Stimulated activated naive CD8-positive, alpha-beta T cell treated with anti-CD3 and anti-CD28 coated beads, Interleukin-15, Interleukin-2, amounts not matched to agents 100 ng/mL and 50 ng/mL, for 24 hours (primary cell): ENCODE data around the gene HNRNPF.
A peak's percentile ranks its signal among the peaks of the same experiment; 100 is the strongest.
"Not testable (repeated sequence)": the region's sequence is repeated elsewhere in the genome, so short reads cannot be mapped to it uniquely, and the experiment has no call there.

Experiments
- H3K27ac Mint-ChIP-seq: one replicate; pipeline ENCODE4 v1.8.0; 2021; ENCODE audit warnings: mild to moderate bottlenecking, mixed read lengths
- H3K27me3 Mint-ChIP-seq: one replicate; pipeline ENCODE4 v1.8.0; 2021; ENCODE audit warnings: mixed read lengths
- H3K36me3 Mint-ChIP-seq: one replicate; pipeline ENCODE4 v1.8.0; 2021; ENCODE audit warnings: low read depth, mixed read lengths
- H3K4me1 Mint-ChIP-seq: one replicate; pipeline ENCODE4 v1.8.0; 2021; ENCODE audit warnings: low read depth, mixed read lengths
- H3K4me3 Mint-ChIP-seq: one replicate; pipeline ENCODE4 v1.8.0; 2021; ENCODE audit warnings: mild to moderate bottlenecking, mixed read lengths
- H3K9me3 Mint-ChIP-seq: one replicate; pipeline ENCODE4 v1.8.0; 2021; ENCODE audit warnings: mixed read lengths

Gene HNRNPF

DNA sequence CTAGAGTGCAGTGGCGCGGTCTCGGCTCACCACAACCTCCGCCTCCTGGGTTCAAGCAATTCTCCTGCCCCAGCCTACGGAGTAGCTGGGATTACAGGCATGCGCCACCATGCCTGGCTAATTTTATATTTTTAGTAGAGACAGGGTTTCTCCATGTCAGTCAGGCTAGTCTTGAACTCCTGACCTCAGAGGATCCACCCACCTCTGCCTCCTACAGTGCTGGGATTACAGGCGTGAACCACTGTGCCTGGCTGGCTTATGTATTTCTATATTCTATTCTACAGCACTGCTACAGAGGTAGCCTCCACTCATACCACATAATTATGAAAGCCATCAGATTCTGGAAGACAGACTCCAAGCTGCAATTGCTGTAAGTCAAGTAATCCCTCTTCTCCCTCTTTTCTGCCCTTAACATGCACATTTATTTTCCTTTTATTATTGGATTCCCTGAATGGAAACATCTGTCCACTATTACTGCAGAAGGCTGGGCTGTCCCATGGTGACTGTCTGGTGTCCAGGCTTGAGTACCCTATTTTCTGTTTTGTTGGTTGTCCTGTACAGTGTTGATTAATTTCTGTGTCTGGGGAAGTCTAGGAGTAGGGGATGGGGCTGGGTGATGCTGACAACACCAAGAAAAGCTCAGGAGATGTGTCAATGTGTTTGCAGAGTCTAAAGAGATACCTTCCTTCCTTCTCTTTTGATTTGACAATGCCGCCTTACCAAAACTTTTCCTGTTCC lies 22.1 kb upstream of the HNRNPF start:
- H3K36me3 Mint-ChIP-seq = peaks cover 5% of the 10 kb centered on the region
- H3K4me1 Mint-ChIP-seq = peaks cover 20% of the 10 kb centered on the region
- no peak overlapping the region for H3K4me3 Mint-ChIP-seq
- H3K27me3 Mint-ChIP-seq = no peaks in the 10 kb centered on the region
- H3K27ac Mint-ChIP-seq = no peak overlapping the region
- H3K9me3 Mint-ChIP-seq = no peaks in the 10 kb centered on the region

DNA sequence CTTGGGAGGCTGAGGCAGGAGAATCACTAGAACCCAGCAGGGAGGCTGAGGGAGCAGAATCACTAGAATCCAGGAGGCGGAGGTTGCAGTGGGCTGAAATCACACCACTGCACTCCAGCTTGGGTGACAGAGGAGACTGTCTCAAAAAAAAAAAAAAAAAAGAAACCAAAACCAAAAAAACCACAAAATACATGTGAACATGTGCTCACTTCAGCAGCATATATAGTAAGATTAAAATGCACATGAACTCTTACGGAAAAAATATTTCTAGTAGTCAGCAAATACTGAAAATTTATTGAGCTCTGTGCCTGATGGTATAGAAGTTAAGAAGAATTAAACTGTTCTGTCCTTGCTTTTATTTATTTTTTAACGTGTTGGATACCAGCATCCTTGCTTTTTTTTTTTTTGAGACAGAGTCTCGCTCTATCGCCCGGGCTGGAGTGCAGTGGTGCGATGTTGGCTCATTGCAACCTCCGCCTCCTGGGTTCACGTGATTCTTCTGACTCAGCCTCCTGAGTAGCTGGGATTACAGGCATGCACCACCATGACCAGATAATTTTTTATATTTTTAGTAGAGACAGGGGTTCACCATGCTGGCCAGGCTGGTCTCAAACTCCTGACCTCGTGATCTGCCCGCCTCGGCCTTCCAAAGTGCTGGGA lies 18.3 kb upstream of the HNRNPF start:
- peaks cover 21% of the 10 kb centered on the region for H3K4me1 Mint-ChIP-seq
- H3K27ac Mint-ChIP-seq = peak overlapping the region; percentile 59
- peak overlapping the region; percentile 24 for H3K4me3 Mint-ChIP-seq
- H3K36me3 Mint-ChIP-seq = no peaks in the 10 kb centered on the region
- H3K27me3 Mint-ChIP-seq = no peaks in the 10 kb centered on the region
- H3K9me3 Mint-ChIP-seq = no peaks in the 10 kb centered on the region

- not testable (repeated sequence) for H3K9me3 Mint-ChIP-seq, H3K27ac Mint-ChIP-seq, H3K4me3 Mint-ChIP-seq, H3K27me3 Mint-ChIP-seq, H3K36me3 Mint-ChIP-seq
- H3K4me1 Mint-ChIP-seq = peaks cover 28% of the 10 kb centered on the region
These were observed 17.5 kb upstream of the HNRNPF start for GRCh38 chr10:43426476-43426875.

DNA sequence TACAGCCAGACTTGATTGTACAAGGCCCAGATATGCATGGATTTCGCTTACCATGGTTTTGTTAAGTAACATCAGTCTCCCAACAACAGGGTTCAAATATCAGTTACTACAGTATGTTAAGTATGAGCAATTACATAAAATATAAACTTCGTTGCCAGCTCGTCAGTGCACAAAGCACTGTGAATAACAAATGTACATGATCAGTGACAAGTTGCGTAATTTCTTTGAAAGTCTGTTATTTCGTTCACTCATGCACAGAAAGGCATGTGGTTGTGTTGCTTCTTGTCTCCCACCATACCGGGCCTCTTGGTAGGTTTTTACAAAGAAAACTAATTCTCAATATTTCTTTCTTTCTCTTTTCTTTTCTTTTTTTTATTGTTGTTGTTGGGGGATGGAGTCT lies 15.4 kb upstream of the HNRNPF start:
- no peaks in the 10 kb centered on the region for H3K27me3 Mint-ChIP-seq
- H3K36me3 Mint-ChIP-seq = no peaks in the 10 kb centered on the region
- H3K27ac Mint-ChIP-seq = no peak overlapping the region
- H3K4me1 Mint-ChIP-seq = peaks cover 46% of the 10 kb centered on the region
- no peaks in the 10 kb centered on the region for H3K9me3 Mint-ChIP-seq
- H3K4me3 Mint-ChIP-seq = no peak overlapping the region

GRCh38 chr10:43421944-43422343 lies 13.0 kb upstream of the HNRNPF start:
- H3K9me3 Mint-ChIP-seq, H3K36me3 Mint-ChIP-seq, H3K27me3 Mint-ChIP-seq: not testable (repeated sequence)
- peaks cover 57% of the 10 kb centered on the region for H3K4me1 Mint-ChIP-seq
- peak overlapping the region; percentile 63 for H3K4me3 Mint-ChIP-seq
- H3K27ac Mint-ChIP-seq = peak overlapping the region; percentile 75

GRCh38 chr10:43421519-43421918 lies 12.5 kb upstream of the HNRNPF start:
- Mint-ChIP-seq H3K36me3 (no peaks in the 10 kb centered on the region), H3K27me3 (no peaks in the 10 kb centered on the region), H3K4me3 (peak overlapping the region; percentile 63), H3K4me1 (peaks cover 57% of the 10 kb centered on the region), H3K9me3 (no peaks in the 10 kb centered on the region), H3K27ac (peak overlapping the region; percentile 75)

DNA sequence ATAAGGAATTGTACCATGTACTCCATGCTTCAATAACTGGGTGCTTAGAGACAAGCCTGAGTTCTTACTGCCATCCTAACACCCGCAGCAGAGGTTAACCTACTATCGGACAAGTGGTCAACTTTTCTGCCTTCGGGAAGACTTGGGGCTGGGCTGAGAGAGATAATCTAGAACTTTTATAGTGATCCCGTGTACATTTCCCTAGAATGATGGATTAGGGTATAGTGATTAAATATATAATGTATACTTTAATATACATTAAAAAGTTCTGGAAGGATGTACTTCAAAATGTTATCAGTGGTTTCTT lies 12.2 kb upstream of the HNRNPF start:
- peaks cover 57% of the 10 kb centered on the region for H3K4me1 Mint-ChIP-seq

DNA sequence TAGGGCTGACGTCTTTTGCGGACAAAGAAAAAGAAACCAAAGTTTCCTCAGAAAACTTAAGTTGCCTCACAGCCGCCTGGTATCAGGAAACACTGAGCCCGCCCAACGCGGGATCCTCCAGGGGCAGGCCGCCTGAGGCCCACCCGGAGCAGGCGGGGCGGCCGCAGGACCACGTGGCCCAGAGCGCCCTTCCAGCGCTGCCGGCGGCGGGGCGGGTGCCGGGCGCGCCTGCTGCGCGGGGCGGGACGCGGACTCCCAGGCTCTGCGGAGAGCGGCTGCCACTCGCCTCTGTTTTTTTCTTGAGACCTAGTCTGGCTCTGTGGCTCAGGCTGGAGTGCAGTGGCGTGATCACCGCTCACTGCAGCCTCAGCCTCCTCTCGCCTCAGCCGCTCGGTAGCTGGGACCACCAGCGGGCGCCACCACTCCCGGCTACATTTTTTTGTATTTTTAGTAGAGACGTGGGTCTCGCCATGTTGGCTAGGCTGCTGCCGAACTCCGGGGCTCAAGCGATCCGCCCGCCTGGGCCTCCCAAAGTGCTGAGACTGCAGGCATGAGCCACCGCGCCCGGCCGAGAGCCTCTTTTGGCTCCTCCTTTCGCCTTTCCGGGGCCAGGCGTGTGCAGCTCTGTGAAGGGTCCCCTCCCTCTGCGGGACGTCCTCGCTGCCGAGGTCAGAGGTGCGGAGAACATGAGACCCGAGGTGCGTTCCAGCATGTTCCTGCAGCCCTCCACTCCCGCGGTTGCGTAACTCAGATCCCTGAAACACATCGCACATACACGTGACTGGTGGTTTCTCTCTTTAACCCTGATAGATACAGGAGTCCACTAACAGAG lies 11.6 kb upstream of the HNRNPF start:
- Mint-ChIP-seq H3K4me1 (peaks cover 51% of the 10 kb centered on the region), H3K9me3 (no peaks in the 10 kb centered on the region), H3K4me3 (peak overlapping the region; percentile 89)

More for the DNA sequence above, 12.2 kb upstream of the HNRNPF start:
- Mint-ChIP-seq H3K27me3 (no peaks in the 10 kb centered on the region), H3K4me3 (peak overlapping the region; percentile 89), H3K27ac (peak overlapping the region; percentile 99), H3K36me3 (no peaks in the 10 kb centered on the region), H3K9me3 (no peaks in the 10 kb centered on the region)

DNA sequence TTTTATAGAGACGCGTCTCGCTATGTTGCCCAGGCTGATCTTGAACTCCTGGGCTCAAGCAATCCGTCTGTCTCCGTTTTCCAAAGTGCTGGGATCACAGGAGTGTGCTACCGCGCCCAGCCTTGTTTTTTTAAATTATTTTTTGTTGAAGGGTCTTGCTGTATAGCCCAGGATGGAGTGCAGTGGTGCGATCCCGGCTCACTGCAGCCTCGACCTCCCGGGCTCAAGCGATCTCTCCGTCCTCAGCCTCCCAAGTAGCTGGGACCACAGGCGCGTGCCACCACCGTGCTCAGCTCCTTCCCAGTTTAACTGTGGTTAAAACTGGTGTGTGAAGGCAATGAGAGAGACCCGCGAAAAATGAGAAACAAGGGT lies 11.0 kb upstream of the HNRNPF start:
- Mint-ChIP-seq H3K9me3 (no peaks in the 10 kb centered on the region), H3K4me3 (peak overlapping the region; percentile 69), H3K36me3 (no peaks in the 10 kb centered on the region), H3K27ac (peak overlapping the region; percentile 95), H3K4me1 (peaks cover 48% of the 10 kb centered on the region), H3K27me3 (no peaks in the 10 kb centered on the region)

More for the DNA sequence above, 11.6 kb upstream of the HNRNPF start:
- H3K27ac Mint-ChIP-seq = peak overlapping the region; percentile 99
- H3K36me3 Mint-ChIP-seq = no peaks in the 10 kb centered on the region
- no peaks in the 10 kb centered on the region for H3K27me3 Mint-ChIP-seq

GRCh38 chr10:43417950-43418768 lies 9.2 kb upstream of the HNRNPF start:
- Mint-ChIP-seq H3K36me3 (no peaks in the 10 kb centered on the region), H3K27ac (peak overlapping the region; percentile 95), H3K27me3 (no peaks in the 10 kb centered on the region), H3K4me3 (peak overlapping the region; percentile 42), H3K4me1 (peaks cover 47% of the 10 kb centered on the region), H3K9me3 (no peaks in the 10 kb centered on the region)

DNA sequence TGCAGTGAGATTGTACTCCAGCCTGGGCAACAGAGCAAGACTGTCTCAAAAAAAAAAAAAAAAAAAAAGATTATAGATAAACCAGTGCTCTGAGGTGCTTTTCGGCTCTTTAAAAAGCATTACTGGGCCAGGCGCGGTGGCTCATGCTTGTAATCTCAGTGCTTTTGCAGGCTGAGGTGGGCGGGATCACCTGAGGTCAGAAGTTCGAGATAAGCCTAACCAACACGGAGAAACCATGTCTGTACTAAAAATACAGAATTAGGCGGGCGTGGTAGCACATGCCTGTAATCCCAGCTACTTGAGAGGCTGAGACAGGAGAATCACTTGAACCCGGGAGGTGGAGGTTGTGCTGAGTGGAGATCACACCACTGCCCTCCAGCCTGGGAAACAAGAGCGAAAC lies 6.6 kb upstream of the HNRNPF start:
- no peak overlapping the region for H3K4me3 Mint-ChIP-seq
- no peaks in the 10 kb centered on the region for H3K9me3 Mint-ChIP-seq
- no peak overlapping the region for H3K27ac Mint-ChIP-seq
- no peaks in the 10 kb centered on the region for H3K36me3 Mint-ChIP-seq
- no peaks in the 10 kb centered on the region for H3K27me3 Mint-ChIP-seq
- peaks cover 33% of the 10 kb centered on the region for H3K4me1 Mint-ChIP-seq

DNA sequence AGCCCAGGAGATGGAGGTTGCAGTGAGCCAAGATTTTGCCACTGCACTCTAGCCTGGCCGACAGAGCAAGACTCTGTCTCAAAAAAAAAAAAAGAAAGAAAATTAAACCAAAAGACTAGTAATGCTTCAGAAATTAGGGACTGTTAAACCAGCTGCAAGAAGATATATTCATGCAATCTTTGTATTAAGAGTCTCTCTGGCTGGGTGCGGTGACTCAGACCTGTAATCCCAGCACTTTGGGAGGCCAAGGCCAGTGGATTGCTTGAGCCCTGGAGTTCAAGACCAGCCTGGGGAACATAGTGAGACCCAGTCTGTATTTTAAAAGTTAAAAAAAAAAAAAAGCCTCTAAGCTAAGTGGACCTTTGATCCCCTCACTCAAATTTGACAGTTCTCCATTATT lies 2.5 kb upstream of the HNRNPF start:
- Mint-ChIP-seq H3K27me3 (no peaks in the 10 kb centered on the region), H3K27ac (no peak overlapping the region), H3K4me1 (peaks cover 15% of the 10 kb centered on the region), H3K36me3 (peaks cover 14% of the 10 kb centered on the region), H3K4me3 (no peak overlapping the region), H3K9me3 (no peaks in the 10 kb centered on the region)

- Mint-ChIP-seq H3K9me3 (no peaks in the 10 kb centered on the region), H3K27me3 (no peaks in the 10 kb centered on the region), H3K4me1 (peaks cover 17% of the 10 kb centered on the region), H3K36me3 (peaks cover 26% of the 10 kb centered on the region), H3K27ac (peak overlapping the region; percentile 99), H3K4me3 (peak overlapping the region; percentile 93)
These were observed 1.4 kb upstream of the HNRNPF start for GRCh38 chr10:43410345-43410744.

DNA sequence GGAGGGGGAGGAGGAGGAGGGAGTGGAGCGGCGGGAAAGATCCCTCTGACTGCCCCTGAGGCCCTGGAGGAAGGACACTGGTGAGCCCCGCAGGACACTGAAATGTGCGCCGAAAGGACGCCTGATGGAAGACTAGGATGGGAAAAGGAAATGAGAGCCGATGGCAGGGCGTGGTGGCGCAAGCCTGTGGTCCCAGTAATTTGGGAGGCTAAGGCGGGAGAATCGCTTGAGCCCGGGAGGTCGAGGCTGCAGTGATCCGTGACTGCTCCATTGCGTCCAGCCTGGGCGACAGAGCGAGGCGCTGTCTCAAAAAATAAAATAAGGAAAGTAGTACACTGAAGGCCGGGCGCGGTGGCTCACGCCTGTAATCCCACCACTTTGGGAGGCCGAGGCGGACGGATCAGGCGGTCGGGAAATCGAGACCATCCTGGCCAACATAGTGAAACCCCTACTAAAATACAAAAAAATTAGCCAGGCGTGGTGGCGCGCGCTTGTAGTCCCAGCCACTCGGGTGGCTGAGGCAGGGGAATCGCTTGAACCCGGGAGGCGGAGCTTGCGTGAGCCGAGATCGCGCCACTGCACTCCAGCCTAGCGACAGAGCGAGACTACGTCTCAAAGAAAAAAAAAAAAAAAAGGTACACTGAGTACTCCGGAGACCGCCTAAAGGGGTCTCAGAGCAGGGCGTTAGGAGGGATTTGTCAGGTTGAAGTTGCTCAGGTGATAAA lies 561 bp upstream of the HNRNPF start:
- H3K27me3 Mint-ChIP-seq = no peaks in the 10 kb centered on the region
- H3K4me3 Mint-ChIP-seq = peak overlapping the region; percentile 93
- H3K36me3 Mint-ChIP-seq = peaks cover 33% of the 10 kb centered on the region
- peak overlapping the region; percentile 99 for H3K27ac Mint-ChIP-seq
- H3K9me3 Mint-ChIP-seq = no peaks in the 10 kb centered on the region
- H3K4me1 Mint-ChIP-seq = peaks cover 21% of the 10 kb centered on the region
